ENCODE measurements around the gene TSPAN3. TPM values are rescaled to one million over a fixed set of nuclear protein-coding genes. Genes with fewer than 3 reads are reported as not detected.

The TSPAN3 gene
- total RNA-seq, 2 experiments from 2014 or later: 14.7 to 15.5 TPM

DNA sequence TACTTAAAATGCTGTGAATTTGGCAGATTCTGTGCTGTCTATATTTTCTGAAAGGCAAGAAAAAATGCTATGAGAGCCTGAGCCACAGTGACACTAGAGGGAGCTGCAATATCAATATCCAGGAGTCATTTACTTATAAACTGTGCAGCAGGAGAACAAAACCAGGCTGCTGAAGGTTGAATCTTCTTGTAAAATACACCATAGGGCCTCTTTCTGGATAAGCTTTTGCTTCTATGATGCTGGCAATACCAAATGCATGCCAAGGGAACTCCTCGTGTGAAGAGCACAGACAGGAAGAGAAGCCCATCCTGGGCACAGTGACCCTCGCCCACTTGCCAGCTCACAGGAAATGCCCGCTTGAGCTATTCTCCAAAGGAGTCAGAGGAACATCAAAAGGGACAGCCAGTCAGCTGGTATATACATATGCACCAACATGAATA, 48.0 kb upstream of the TSPAN3 start:
- Mint-ChIP-seq H3K27me3 (no peaks in the 10 kb centered on the region), H3K4me3 (no peak overlapping the region), H3K9me3 (no peaks in the 10 kb centered on the region), H3K4me1 (ENCODE audit: low read depth) (no peaks in the 10 kb centered on the region), H3K36me3 (ENCODE audit: low read depth) (peaks cover under 1% of the 10 kb centered on the region), H3K27ac (no peak overlapping the region)
- Histone ChIP-seq H3K4me3 (ENCODE audit: low read length) (no peak overlapping the region), H3K27me3 (ENCODE audit: control insufficient read depth in 1 of 2, insufficient read depth in 2 of 2, low read length in 2 of 2) (no peaks in the 10 kb centered on the region), H3K9me3 (ENCODE audit: control insufficient read depth in 1 of 2, insufficient read depth in 1 of 2, low read length in 2 of 2) (no peaks in the 10 kb centered on the region), H3K36me3 (ENCODE audit: insufficient read depth, low read length) (no peaks in the 10 kb centered on the region), H3K4me1 (ENCODE audit: insufficient read depth, low read length) (peaks cover 4% of the 10 kb centered on the region), H3K27ac (ENCODE audit: low read depth in 1 of 2, low read length in 2 of 2) (no peak overlapping the region)
- ATAC-seq (ENCODE audit: poor library complexity) (peak; percentile 59), DNase-seq (peak in 7 of 14 experiments; percentile 9 to 73 (median 47))
- ChIA-PET POLR2A (interaction anchor here (1.8 kb wide), 1 partner anchor 42 kb away, joined by 5 read pairs; no protein-coding TSS in a partner anchor), CTCF (interaction anchor here (0.9 to 2.9 kb wide), 7 partner anchors 40 to 428 kb away, joined by 3 to 25 read pairs (median 3); no protein-coding TSS in a partner anchor)
- intact Hi-C loops (cut with DNase I, micrococcal nuclease): loop anchor here (1.0 to 10.0 kb wide), 4 partner anchors 144 to 424 kb away; no protein-coding TSS in a partner anchor
- TF ChIP-seq CTCF (IDR thresholded peaks at IDR 0.05): peak; percentile 65

GRCh38 chr15:77115179-77115578, 44.3 kb upstream of the TSPAN3 start:
- Mint-ChIP-seq H3K36me3 (ENCODE audit: low read depth) (peaks cover 3% of the 10 kb centered on the region), H3K27me3 (no peaks in the 10 kb centered on the region), H3K4me1 (ENCODE audit: low read depth) (no peaks in the 10 kb centered on the region), H3K4me3 (no peak overlapping the region), H3K27ac (no peak overlapping the region), H3K9me3 (no peaks in the 10 kb centered on the region)
- ChIA-PET CTCF (no interaction called here), POLR2A (no interaction called here)
- Histone ChIP-seq H3K4me3 (ENCODE audit: low read length) (no peak overlapping the region), H3K9me3 (ENCODE audit: control insufficient read depth in 1 of 2, insufficient read depth in 1 of 2, low read length in 2 of 2) (no peaks in the 10 kb centered on the region), H3K27ac (ENCODE audit: low read depth in 1 of 2, low read length in 2 of 2) (no peak overlapping the region), H3K36me3 (ENCODE audit: insufficient read depth, low read length) (no peaks in the 10 kb centered on the region), H3K4me1 (ENCODE audit: insufficient read depth, low read length) (peaks cover 4% of the 10 kb centered on the region), H3K27me3 (ENCODE audit: control insufficient read depth in 1 of 2, insufficient read depth in 2 of 2, low read length in 2 of 2) (no peaks in the 10 kb centered on the region)
- DNase-seq (no peak), ATAC-seq (ENCODE audit: poor library complexity) (no peak)
- intact Hi-C loops (cut with DNase I, micrococcal nuclease): loop anchor here in 1 of 2 experiments (10.0 kb wide), 1 partner anchor 140 kb away; no protein-coding TSS in a partner anchor
- TF ChIP-seq CTCF (IDR thresholded peaks at IDR 0.05): no peak

DNA sequence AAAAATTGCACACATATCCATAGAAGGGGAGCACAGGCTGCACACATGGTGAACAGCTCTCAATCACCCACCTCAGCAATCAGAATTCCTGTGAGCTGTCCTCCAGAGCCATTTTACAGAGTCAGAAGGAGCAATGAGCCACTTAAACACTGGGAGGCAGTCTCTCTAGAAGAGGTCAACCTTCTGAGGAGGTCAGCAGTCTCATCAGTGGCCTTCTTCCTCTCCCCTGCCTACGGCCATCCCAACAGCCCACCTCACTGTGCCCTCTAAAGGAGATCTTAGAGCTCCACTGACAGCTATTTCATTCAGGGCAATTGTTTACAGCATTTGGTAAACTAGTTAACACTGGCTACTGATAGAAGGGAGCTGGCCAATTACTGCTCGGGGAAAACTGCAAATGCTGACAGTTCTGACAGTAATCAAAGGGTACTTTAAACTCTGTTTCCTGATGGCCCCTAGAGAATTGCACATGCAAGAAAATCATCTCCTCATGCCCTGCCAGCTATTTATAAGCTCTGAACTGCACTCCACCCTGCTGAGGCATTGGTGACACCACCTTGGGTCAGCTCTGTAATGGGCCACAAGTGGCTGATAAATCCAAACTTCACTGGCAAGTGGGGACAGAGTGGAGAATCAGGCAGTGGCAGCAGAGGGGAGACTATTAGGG, 42.1 kb upstream of the TSPAN3 start:
- H3K4me1 ChIP-seq (ENCODE audit: insufficient read depth, low read length): no peaks in the 10 kb centered on the region
- H3K36me3 Mint-ChIP-seq (ENCODE audit: low read depth): peaks cover 3% of the 10 kb centered on the region
- no peak overlapping the region for H3K4me3 Mint-ChIP-seq
- H3K27me3 Mint-ChIP-seq: no peaks in the 10 kb centered on the region
- H3K27me3 ChIP-seq (ENCODE audit: control insufficient read depth in 1 of 2, insufficient read depth in 2 of 2, low read length in 2 of 2): no peaks in the 10 kb centered on the region
- no peak overlapping the region for H3K4me3 ChIP-seq (ENCODE audit: low read length)
- no peaks in the 10 kb centered on the region for H3K36me3 ChIP-seq (ENCODE audit: insufficient read depth, low read length)
- no peaks in the 10 kb centered on the region for H3K9me3 Mint-ChIP-seq
- TF ChIP-seq CTCF (IDR thresholded peaks at IDR 0.05): no peak
- H3K4me1 Mint-ChIP-seq (ENCODE audit: low read depth): no peaks in the 10 kb centered on the region
- ChIA-PET POLR2A (interaction anchor here (1.0 kb wide), 1 partner anchor 429 kb away, joined by 4 read pairs; no protein-coding TSS in a partner anchor), CTCF (interaction anchor here (0.8 kb wide), 1 partner anchor 384 kb away, joined by 3 read pairs; no protein-coding TSS in a partner anchor)
- no peaks in the 10 kb centered on the region for H3K9me3 ChIP-seq (ENCODE audit: control insufficient read depth in 1 of 2, insufficient read depth in 1 of 2, low read length in 2 of 2)
- no peak overlapping the region for H3K27ac Mint-ChIP-seq
- intact Hi-C loops (cut with DNase I, micrococcal nuclease): loop anchor here in 1 of 2 experiments (10.0 kb wide), 1 partner anchor 138 kb away; no protein-coding TSS in a partner anchor
- ATAC-seq (ENCODE audit: poor library complexity) (no peak), DNase-seq (no peak)
- H3K27ac ChIP-seq (ENCODE audit: low read depth in 1 of 2, low read length in 2 of 2): no peak overlapping the region
